Glomerular visceral epithelial cell (primary cell): ENCODE results near the gene THYN1.
"Not testable (repeated sequence)": the region's sequence is repeated elsewhere in the genome, so short reads cannot be mapped to it uniquely, and the experiment has no call there.

Source experiments
- DNase-seq: peaks from one replicate; pipeline ENCODE4 v3.0.0-alpha.2; 2016; ENCODE audit errors: extremely low spot score

Gene THYN1

DNA sequence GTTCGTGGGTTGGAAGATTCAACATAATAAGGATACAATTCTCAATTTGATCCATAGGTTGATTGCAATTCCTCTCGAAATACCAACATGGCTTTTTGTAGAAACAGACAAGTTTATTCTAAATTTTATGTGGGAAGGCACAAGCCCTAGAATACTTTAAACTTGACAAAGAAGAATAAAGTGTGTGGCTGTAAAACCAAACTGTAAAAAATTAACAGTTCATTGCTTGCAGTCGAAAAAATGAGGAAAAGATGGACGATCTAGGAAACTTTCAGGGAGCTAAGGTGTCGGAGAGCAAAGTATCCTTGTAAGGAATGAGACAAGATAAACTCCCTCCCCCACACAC lies 22.0 kb upstream of the THYN1 start:
- DNase-seq = no peak

- DNase-seq = no peak
Measured at GRCh38 chr11:134273317-134273712, 20.2 kb upstream of the THYN1 start.

- DNase-seq = no peak
Measured at GRCh38 chr11:134272381-134273316, 19.5 kb upstream of the THYN1 start.

GRCh38 chr11:134271978-134272377 lies 18.8 kb upstream of the THYN1 start:
- no peak for DNase-seq

- no peak for DNase-seq
Measured at GRCh38 chr11:134270250-134270714, 17.1 kb upstream of the THYN1 start.

GRCh38 chr11:134267966-134268365 lies 14.8 kb upstream of the THYN1 start:
- DNase-seq = no peak

GRCh38 chr11:134267461-134267860 lies 14.3 kb upstream of the THYN1 start:
- no peak for DNase-seq

GRCh38 chr11:134266841-134267251 lies 13.7 kb upstream of the THYN1 start:
- DNase-seq = no peak

DNA sequence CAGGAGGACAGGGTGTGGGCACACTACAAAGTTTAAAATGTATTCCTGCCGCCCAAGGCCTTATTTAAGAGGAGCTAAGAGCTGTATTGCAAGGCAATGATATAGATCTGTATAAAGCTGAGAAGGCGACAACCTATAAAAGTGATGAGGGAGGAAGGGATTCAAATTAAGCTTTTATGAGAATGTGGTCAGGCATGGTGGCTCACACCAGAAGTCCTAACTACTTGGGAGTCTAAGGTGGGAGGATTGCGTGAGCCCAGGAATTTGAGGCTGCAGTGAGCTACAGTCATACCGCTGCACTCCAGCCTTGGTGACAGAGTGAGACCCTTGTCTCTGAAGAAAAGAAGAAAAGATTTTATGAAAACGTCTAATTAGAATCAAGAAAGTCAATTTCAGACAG lies 13.3 kb upstream of the THYN1 start:
- no peak for DNase-seq

DNA sequence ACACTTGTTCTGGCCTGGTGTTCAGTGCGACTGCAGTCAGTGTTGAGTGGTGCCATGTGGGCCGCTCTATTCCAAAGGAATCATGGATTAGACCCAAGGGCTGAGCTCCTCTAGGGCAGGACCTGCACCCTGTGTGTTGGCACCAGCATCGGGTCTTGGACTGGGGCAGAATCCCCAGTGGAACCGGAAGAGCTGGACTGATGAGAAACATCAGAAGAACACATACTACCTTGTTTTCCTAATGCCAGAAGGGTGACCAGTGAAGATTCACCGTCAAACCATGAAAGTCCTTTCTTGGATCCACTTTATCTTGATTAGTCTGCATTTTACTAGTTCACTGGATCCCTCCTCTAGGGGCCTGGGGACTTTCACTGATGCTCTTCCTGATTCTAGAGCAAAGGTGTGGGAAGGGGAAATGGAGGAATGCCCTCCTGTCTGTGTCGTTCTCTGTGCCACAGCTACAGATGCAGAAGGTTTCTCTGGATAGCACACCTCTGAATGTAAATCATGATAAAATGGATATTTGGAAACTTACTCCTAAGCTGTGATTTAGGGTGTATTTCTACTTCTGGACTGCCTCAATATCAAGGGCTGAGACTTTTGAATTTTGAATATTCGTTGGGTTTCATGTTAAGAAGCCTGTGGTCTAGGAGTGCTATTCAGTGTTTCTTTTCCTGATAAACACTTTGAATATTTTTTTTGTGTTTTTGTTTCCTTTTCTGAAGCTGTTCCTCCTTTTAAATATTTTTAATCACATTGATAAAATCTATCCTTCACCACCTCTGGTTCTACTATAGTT lies 12.0 kb upstream of the THYN1 start:
- no peak for DNase-seq

GRCh38 chr11:134261626-134262488 lies 8.7 kb upstream of the THYN1 start:
- DNase-seq = no peak

DNA sequence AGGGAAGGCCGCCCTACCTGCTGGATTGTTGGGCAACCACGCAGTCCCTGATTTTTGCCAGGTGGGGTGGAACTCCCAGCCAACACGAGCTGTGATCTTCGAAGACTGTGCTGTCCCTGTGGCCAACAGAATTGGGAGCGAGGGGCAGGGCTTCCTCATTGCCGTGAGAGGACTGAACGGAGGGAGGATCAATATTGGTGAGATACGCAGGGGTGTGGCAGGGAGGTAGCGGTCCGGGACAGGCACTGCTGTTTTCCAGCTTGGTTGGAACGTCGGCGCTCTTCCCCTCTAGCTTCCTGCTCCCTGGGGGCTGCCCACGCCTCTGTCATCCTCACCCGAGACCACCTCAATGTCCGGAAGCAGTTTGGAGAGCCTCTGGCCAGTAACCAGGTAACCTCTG lies 7.8 kb upstream of the THYN1 start:
- DNase-seq = no peak

- no peak for DNase-seq
Measured at GRCh38 chr11:134260503-134260902, 7.4 kb upstream of the THYN1 start.

DNA sequence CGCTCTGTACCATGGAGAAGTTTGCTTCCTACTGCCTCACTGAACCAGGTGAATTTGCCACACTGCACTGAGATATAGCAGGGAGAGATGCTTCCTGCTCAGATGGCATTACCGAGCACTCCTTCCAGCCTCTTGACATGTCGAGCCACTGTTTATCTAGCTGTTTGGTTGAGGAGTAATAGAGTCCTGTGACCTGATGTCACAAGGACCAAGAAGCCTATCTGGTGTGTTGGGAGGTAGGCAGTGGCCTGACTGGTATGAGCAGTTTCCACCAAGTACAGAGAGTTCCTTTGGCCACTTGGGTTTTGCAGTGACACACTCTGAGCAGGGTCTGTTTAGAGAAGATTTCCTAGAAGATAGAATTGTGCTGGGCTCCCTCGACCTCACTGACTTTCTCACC lies 5.4 kb upstream of the THYN1 start:
- DNase-seq = no peak

DNA sequence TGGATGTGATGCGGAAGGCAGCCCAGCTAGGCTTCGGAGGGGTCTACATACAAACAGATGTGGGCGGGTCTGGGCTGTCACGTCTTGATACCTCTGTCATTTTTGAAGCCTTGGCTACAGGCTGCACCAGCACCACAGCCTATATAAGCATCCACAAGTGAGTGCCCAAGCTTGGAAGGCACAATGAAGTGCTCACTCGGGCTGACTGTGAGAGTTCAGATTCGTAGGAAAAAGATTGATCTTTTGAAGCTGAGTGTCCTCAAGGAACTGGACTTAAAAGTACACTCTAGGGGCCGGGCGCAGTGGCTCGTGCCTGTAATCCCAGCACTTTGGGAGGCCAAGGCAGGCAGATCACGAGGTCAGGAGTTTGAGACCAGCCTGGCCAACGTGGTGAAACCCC lies 3.9 kb upstream of the THYN1 start:
- DNase-seq = no peak

- DNase-seq = not testable (repeated sequence)
Measured at GRCh38 chr11:134255184-134255561, 2.0 kb upstream of the THYN1 start.

DNA sequence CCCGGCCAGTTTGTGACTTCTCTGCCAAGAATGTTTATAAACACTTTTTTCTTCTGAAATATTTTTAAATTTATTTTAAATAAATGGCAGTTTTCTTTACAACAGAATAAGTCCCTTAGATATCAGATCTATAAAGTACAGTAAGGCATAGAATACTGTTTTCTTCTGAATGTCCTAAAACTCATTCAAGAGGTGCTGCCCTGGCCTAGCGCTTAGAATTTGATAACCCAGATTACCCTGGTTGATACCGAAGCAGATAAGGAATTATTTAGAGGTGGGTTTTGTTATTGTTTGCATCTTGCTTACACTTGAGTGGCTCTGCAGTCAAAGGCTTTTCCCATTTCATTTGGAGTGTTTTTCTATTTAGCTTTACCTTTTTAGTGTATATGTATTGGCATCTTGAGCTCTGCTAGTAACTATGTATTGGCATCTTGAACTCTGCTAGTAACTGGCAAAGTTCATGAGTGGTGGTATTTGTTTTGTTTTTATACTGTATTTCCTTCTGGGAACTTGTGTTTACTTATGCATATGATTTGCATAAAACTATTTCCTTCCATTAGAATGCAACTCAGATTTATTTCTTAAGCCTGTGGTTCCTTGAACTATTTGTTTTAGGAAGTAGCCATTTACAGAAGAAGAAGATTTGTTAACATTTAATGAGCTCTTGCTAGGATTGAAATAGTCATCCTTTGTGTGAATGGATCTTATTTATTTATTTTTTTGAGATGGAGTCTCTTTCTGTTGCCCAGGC lies 1.5 kb upstream of the THYN1 start:
- DNase-seq = no peak

DNA sequence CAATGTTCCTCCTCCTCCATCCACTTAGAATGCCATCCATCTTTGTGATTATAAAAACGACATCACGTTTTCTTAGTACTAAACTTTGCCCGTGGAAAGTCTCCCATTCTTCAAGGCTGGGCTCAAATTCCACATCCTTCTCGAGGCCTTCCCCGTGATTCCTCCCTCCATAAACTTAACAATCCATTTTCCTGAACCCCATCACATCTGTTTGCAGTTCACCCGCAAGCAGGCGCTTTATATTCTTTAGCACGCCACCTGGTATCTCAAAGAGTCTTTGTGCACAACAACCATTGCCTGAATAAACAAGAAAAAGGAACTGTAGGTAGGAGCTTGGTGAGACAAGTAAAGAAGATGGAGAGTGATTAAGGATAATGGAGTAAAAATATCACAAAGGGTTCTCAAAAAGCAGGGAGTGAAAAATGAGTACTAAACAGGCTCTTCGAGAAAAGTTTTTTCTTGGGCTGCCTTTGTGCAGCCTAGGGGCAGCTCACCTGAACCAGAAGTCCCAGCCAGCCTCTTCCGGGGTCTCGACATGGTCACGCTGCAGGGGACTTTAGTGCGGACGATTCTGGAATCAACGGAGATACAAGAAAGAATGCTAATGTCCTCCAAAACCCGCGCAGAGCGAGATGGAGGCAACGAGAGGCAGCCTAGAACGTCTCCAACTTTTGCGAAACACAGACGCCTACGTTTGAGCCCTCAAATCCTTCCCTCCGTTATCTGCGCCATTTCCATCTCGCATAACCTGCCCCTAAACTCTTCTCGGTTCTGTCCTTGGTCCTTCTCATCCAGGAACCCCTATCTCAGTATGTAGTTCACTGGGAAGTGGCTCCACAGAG lies 585 bp downstream of the THYN1 start:
- no peak for DNase-seq

- DNase-seq = no peak
Measured at GRCh38 chr11:134250675-134251074, 2.5 kb downstream of the THYN1 start.

GRCh38 chr11:134250246-134250645 lies 2.9 kb downstream of the THYN1 start:
- no peak for DNase-seq
